ENCODE measurements around the gene UBE2M.

The UBE2M gene

DNA sequence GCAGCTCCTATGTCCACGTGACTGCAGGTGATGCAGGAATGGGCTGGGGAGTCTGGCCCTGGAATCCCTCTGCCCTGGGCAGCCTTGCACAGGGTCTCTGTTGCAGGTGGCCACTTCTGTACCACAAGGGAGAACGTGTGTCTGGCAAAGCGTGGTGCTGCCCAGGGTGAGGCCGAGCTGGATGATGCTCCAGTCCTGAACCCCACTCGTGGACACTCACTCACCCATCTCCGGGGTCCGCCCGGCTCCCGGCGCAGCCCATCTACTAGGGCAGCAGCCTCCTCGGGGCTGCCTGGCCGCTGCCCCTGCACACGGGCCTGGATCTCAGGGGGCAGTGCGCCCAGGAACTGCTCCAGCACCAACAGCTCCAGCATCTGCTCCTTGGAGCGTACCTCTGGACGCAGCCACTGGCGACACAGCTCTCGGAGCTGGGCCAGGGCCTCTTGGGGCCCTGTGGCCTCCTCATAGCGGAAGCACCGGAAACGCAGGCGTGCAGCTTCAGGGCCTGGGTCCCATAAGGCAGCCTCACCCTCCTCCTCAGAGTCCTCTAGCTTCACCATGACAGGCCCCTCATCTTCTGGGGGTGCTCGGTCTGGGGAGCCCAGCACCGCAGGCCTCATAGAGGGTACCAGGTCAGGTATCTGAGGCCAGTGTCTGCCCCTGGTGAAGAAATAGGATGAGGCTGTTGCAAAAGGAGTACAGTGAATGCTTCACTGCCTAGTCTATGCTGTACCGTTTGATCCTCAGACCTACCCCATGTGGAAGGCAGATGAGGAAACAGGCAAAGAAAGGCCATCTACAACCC is 12.6 kb upstream of the UBE2M start:
- no peak for DNase-seq

DNA sequence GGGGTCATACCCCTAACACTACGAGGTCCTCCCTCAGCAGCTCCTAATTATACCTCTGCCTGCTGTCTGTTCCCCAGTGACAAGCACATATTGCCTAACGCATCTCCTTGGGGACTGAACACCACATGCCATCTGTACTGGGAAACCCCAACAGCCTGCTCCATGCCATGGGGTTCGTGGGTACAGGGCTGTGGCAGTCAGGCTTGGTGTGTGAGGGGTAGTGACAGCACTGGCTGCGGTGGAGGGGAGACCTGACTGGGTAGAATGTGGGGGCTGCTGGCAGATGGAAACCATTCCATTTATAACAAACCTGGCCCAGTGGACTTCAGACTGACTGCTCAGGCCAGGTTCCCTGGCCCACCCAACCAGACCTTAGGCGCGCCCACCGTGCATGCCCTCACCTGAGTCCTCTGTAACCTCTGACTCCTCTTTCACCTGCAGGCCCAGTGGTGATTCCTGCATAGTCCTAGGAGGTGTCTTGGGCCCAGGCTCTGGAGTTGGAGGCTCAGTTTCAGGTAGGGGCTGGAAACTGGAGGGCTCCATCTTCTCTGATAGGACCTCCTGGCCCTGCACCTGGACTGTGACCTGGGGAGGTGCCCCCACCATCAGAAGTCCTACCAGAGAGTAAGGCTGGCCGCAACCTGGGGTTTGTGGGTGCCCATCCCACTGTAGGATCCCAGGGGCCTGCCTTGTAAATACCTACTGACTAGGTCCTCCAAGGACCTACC is 11.7 kb upstream of the UBE2M start:
- no peak for DNase-seq

DNA sequence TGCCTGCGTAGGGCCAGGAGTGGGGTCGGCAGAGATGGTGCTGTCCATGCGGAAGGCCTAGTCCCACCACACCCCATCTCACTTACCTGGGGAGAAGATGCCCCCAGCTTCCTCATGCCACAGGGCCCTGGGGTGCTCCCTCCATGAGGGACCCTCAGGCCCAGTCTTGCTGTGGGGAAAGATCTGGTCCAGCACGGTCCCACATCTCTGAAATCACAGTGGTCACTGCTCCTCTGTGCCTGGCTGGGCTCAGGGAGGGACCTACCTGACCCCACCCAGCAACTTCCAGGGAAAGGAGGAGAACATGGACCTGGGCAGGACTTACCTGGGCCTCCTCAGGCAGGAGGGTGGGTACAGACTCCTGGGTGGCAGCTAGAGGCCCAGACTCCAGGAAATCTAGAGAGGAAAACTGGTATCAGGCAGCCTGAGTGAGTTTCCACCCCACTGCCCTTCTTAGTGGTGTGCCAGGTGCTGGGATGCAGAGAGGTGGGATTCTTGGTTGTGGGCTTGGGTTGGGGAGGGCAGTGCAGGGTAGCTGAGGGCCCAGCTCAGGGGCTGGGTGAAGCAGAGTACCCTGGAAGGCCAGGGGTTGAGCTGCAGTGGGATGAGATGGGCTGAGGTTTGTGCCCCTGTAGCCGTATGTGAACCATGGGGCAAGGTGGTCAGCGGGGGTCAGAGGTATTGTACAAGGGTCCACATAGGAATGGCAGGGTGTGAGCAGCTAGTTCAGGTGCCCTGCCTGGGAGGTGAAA is 11.0 kb upstream of the UBE2M start:
- DNase-seq: no peak

DNA sequence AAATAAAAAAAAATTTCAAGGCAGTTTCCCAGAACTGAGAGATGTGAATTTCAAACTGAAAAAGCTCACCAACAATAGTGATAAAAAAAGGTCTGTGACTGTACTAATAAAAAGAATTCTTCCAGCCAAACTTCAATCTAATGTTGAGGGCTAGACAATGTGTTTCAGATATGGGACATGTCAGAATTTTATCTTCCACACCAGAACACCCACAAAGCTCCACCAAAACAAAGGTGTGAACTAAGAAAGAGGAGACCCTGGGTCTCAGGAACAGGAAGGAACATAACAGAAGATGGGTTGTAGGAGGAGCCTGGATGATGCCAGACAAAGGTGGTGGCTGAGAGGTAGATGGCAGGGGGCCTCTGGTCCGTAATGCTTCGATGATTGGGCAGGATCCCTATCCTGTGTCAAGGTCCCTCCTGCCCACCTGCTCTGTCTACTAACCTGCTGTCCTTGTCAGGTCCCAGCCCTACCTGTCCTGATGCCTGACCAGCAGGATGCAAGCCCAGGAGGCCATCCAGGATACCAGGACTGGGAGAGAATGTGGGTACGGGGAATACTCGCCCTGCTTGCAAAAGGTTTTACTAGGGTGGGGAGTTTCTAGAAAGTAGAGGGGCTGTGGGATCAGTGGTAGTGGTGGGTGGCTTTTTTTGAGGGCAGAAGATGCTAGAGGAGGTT is 10.2 kb upstream of the UBE2M start:
- no peak for DNase-seq

DNA sequence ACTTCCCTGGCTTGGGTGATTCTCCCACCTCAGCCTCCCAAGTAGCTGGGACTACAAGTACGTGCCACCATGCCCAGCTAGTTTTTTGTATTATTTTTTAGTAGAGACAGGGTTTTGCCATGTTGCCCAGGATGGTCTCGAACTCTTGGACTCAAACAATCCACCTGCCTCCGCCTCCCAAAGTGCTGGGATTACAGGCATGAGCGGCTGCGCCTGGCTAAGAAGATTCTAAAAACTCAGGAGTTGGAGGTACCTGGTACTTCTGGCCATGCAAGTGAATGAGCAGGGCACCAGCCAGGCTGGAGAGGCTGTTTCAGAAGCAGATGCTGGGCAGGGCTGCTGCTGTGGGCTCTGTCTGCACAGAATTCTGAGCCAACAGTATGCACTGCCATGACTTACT is 8.6 kb upstream of the UBE2M start:
- DNase-seq: no peak

- DNase-seq: no peak
Measured at GRCh38 chr19:58563823-58564222, 5.4 kb upstream of the UBE2M start.

- DNase-seq: no peak
Measured at GRCh38 chr19:58563034-58563573, 4.7 kb upstream of the UBE2M start.

GRCh38 chr19:58562122-58563033 is 4.0 kb upstream of the UBE2M start:
- peak; percentile 59 for DNase-seq

DNA sequence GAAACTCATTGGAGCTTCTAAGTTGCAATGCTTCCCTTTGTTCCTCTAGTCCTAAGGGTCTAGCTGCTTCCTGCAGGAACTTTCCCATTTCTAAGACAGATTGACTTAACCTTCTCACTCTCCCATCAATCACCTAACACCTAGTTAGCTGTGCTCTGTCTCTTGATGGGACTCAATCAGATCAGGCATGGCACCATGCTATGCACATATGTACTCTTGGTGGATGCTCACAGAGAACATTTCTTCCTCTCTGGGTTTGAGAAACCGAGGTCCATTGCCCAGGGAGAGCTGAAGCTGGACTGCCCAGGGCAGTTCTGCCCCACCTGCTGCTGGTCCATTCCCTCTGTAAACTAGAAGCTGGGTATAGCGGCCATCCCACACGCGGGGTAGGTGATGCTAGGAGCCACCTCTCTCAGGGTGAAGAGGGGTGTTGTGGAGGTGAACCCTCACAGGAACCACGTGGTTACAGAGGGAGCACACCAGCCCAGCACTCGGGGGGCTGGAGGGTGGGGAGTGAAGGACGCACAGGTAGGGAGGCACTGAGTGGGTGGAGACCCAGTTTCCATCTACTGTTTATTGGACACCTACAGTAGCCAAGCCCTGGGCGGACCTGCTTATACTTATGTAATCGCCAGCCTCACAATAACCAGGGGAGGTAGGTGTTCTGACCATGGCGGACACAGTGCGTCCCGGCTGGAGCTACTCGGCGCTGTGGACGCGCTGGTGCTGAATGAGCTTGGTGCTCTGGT is 3.1 kb upstream of the UBE2M start:
- DNase-seq: no peak

DNA sequence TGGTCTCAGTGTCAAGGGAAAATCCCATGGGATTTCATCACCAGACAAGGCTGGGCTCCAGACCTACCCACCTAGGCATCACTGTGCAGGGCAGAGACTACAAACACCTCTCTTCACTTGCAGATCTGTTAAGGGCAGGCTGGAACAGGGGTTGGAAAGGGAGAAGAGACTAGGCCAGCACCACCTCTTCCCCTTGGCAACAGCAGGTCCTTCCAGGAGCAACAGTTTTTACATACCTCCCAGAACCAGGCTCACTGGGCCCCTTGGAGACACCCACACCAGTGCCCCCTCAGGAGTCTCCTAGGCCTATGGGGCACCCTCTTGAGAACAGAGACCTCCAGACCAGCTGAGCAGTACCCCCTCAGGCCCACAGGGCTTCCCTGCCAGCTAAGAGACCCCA is 2.5 kb upstream of the UBE2M start:
- DNase-seq: no peak

- DNase-seq: no peak
Measured at GRCh38 chr19:58560007-58560887, 1.8 kb upstream of the UBE2M start.

DNA sequence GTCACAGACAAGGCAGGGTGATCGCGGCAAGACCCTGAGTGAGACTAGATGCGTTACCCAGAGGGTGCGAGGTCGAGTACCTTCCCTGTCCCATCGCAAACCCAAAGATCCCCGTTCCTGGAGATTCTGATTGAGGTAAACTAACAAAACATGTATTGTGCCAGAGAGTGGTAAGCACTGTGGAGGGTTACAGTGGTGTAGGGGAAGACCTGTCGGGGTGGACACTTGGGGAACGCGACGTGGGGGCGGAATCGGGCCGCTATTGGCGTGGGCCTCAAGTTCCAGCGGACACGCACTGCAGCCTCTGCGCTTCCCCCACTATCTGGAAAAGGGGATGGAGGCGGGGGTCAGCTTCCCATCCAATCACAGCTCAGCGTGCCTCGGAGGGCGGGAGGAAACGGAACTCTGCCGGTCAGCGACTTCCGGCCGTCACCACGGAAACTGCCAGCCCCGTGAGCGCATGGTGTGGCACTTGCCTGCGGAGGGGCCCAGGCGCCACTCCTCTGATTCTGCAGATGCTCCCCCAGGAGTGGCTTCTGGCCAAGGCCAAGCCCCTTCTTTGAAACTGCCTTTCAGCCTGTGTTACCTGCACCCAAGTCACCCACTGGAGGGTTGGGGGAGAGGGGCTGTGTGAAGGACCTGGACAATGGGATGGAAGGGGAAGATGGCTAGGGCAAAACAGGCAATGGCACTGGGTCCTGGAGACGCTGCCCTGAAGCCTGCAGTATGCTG is 1.0 kb upstream of the UBE2M start:
- peak; percentile 96 for DNase-seq

GRCh38 chr19:58558623-58559274 is 338 bp upstream of the UBE2M start:
- peak; percentile 100 for DNase-seq

DNA sequence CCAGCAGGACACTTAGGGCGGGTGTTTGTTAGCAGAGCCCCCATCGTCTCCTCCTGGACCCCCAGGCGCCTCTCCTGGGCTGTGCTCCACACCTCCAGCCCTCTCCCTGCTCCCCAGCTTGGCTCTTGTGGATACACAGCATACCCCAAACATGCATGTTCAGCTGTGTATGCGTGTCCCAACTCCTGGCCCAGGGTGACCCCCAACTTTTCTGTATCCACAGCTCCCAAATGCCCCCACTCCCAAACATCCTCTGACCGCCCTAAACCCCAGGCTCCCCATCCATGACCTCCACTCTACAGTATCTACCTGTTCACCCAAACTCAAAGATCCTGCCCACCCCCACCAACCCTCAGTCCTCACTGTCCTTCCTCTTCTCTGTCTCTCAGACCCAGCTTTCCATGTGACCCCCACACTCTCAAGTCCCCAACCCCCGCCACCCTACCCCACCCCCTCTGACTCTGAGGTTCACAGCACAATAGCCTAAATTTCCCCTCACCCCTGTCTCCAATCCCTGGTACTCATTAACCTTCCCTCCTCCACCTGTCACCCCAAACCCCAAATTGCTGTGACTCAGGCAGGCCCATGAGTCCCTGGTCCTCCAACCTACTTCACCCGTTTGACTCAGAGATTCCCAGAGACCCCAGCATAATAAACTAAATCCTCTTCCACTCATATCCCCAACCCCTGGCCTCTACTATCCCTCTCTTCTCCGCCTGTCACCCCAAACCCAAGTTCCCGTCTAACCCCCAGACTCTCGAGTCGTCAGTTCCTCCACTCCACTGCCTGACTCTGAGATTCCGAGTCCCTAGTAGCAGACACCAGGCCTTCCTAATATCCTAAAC is 968 bp downstream of the UBE2M start:
- DNase-seq: no peak

- DNase-seq: no peak
Measured at GRCh38 chr19:58556622-58557220, 1.7 kb downstream of the UBE2M start.

GRCh38 chr19:58555920-58556621 is 2.3 kb downstream of the UBE2M start:
- DNase-seq: peak; percentile 30

Measured in right hindlimb (tissue), 1 donor.